ENCODE measurements around the gene DGKI.

DNA sequence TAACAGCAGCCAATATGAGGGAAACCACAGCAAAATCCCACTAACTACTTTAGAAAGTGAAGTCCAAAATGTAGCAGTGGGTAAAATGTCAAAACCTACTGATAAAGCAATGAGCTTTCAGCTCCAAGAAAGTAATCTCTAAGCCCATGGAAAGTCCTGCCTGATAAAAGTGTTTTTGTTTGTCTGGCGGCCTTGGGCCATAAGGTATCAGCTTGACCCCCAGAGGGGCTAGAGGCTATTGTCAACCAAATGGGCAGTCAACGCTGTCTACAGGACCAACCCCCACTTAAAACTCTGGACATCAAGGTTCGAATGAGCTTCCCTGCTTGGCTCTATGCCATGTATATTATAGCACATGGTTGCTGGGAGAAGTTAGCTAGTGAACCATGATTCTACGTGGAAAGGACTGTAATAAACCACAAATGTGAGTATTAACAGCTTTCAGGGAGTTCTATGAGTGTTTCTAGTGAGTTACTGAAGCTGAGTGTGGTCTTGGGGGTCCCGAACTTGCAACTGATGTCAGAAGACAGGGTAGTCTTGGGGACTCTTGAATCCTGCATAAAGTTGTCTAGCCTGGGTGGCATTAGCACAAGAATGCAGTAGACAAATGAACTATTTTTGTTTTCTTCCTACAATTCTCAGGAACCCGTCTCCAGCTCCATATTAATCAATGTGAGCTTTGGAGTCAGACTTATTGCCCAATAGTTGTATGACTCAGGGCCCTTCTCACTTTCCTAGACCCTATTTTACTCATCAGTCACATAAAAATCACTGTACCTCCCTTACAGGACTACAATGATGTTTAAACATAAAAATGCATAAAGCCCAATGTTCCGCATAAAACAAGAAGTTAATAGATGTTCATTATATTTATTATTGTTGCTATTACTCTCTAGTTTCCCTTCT, 164.9 kb downstream of the DGKI start:
- TF ChIP-seq FOXM1 (IDR thresholded peaks at IDR 0.05; ENCODE audit: borderline replicate concordance) (no peak), L3MBTL2 (conservative IDR thresholded peaks at IDR 0.05) (no peak), TARDBP (IDR thresholded peaks at IDR 0.05) (no peak), FOXA1 (IDR thresholded peaks at IDR 0.05) (no peak), SUZ12 (IDR thresholded peaks at IDR 0.05) (no peak)
